KG1 (cell line): ENCODE data around the gene MYCBPAP.
A peak's percentile ranks its signal among the peaks of the same experiment; 100 is the strongest.

Experiments used
- DNase-seq: peaks from one replicate; lab custom pipeline; 2025; lab: John Stamatoyannopoulos, UW

MYCBPAP gene

DNA sequence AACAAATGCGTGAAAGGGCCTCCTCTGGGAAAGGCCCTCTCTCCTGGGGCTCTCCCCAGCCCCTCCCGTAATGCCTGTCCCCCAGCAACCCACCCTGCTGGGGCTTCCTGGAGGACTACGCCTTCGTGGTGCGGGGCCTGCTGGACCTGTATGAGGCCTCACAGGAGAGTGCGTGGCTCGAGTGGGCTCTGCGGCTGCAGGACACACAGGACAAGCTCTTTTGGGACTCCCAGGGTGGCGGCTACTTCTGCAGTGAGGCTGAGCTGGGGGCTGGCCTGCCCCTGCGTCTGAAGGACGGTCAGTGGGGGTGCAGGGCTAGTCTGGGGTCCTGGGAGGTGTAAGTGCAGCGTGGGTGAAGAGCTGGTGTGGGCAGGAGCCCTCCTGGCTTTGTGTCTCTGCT is 43.6 kb downstream of the MYCBPAP start:
- no peak for DNase-seq

DNA sequence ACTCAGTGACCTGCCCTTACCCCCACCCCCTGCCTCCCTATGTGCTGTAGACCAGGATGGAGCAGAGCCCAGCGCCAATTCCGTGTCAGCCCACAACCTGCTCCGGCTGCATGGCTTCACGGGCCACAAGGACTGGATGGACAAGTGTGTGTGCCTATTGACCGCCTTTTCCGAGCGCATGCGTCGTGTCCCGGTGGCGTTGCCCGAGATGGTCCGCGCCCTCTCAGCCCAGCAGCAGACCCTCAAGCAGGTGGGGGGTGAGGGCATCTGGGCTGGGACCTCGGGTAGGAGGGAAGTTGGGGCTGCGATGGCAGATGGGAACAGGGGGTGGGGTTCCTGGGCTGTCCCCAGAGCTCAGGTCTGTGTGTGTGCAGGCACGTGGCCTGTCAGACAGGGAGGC is 46.0 kb downstream of the MYCBPAP start:
- no peak for DNase-seq

DNA sequence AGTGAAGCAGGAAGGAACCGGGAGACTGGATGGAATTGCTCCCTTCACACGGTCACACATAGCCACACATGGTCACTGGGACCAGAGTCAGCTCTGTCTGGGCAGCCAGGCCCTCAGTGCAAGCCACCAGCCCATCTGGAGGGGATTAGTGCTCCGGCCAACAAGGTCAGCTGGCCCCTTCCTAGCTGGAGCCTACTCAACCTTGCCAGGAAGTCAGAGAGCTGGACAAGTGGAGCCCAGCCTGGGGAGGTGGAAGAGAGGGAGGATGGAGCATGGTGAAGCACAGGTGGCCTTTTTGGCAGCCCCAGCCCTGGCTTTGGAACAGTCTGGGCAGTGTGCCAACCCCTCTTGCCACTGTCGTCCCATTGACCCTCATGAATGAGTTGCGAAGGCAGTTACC is 48.6 kb downstream of the MYCBPAP start:
- DNase-seq: no peak

DNA sequence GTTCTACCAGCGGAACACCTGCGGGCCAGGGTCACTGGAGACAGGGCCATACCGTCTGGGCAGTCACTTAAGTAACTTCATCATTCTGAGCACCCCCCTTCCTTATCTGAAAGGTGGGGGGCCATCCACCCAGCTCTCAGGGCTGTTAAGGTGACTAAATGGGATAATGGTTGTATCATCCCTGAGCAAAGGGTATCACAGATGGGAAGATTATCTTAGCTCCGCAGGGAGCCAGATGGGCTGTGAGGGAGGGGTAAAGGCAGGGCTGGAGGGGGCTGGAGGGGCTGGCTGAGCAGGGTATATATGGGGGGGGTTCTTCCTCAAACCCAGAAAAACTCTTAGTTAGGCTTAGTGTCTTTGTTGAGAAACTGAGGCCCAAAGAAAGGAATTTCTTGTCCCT is 49.4 kb downstream of the MYCBPAP start:
- no peak for DNase-seq

DNA sequence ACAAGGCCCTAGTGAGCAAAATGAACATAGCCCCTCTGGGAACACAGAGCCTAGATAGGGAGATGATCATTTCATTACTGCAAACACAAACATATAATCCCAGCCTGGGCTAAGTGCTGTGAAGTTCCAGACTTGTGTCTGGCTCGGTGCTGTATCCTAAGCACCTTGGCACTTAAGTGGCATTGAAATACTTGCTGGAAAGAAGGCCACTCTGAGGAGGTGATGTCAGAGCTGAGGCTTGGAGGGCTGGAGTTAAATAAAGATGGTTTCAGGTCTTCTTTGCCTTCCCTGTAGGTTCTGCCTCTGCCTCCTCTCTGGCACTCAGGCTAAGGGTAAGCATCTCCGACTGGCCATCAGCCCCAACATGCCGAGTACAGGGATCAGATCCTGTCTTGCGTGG is 49.9 kb downstream of the MYCBPAP start:
- DNase-seq: no peak

DNA sequence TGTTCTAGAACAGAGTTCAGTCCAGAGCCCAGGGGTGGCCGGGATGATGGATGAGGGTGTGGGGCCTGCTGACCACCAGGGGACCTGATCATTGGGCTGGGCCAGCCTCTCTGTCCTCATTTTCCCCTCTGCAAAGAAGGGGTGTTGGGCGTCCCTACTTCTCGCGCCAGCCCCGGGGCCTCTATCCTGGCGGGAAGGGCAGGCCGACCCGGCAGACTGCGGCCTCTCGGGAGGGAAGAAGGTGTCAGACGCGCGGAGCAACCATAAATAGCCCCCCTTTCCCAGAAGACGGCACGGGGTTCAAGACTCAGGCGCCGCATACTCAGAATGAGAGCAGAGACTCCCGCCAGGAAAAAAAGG is 50.3 kb downstream of the MYCBPAP start:
- DNase-seq: no peak

DNA sequence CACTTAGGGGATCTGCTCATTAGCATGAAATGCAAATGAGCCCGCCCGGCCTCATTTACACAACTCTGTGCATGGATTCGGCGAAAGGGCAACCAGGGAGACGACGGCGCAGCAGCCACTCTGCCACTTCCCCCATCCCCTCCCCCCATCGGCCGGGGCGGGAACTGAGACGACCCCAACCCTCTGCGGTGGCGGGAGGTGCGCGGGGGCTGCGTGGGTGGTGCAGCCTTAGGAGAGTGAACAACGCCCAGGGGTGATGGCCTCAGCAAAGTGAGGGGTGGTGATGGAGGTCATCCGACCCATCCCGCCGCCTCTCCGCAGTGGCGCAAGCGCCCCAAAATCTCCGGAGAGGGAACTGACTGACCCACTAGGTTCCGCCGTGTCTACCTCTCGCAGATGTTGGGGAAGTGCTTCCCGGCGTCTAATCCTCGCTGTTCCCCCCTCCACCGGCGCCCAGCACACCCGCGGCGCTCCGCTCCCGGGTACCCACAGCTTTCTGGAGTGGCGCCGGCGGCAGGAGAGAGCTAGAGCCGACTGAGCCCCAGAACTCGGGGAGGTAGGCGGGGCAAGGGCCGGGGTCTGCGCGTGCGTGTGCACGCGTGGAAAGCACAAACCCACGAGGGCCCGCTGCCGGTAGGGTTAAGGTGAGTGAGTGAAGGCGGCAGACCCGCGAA is 50.8 kb downstream of the MYCBPAP start:
- no peak for DNase-seq

DNA sequence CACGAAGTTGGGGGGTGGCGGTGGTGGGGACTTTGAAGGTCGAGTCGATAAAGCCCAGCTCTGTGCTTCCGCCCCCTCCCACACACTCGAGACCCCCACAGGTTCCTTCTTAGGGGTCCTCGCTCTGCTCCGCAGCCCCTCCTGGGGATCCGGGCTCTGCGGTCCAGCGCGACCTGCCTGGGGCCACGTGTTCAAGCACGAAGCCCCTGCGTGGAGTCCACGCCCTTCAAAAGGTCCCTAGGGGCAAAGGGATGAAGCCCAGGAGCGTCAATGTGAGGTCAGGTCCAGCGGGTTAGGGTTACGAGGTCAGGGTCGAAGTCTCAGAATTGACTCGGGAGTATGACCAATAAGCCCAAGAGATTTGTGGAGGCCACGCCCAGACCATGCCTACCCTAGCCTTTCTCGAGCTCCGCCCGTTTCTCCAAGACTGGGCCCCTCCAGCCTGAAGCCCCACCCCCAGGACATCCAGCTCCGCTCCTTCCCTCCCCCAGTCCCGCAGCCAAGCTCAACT is 51.5 kb downstream of the MYCBPAP start:
- DNase-seq: no peak

DNA sequence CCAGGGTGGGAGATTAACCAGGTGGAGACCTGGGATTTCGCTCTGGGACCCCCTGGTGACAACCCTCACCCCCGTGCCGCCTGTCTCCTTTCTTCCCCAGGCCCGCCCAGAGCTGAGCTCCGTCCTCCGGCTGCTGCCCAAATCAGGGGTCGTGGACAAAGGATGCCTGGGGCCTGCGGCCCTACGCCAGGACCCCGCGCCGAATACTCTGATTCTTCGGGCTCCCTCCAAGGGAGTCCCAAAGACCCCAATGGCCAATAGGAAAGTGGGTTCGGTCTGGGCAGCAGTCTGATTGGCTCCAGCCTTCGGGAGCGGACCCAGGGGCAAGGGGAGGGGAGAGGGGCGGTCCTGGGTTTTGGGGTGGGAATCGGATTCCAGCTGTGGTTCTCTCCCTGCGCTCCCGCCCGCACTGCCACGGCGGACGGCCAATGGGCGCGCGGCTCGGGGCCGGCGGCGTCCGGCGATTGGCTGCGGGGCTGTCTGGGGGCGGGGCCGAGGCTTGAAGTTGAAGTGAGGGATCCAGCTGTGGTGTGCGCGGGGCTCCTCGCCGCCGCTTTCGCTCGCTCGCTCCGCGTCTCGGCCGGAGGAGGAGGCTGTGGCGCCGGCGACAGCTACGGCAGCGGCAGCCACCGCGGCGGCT is 52.1 kb downstream of the MYCBPAP start, which contains the start of gene CACNA1G:
CACNA1G (plus strand) TSS at position 531 of the 640 bp plus-strand sequence. CDS start 745 bp downstream, outside the sequence.
- DNase-seq: peak; percentile 37

DNA sequence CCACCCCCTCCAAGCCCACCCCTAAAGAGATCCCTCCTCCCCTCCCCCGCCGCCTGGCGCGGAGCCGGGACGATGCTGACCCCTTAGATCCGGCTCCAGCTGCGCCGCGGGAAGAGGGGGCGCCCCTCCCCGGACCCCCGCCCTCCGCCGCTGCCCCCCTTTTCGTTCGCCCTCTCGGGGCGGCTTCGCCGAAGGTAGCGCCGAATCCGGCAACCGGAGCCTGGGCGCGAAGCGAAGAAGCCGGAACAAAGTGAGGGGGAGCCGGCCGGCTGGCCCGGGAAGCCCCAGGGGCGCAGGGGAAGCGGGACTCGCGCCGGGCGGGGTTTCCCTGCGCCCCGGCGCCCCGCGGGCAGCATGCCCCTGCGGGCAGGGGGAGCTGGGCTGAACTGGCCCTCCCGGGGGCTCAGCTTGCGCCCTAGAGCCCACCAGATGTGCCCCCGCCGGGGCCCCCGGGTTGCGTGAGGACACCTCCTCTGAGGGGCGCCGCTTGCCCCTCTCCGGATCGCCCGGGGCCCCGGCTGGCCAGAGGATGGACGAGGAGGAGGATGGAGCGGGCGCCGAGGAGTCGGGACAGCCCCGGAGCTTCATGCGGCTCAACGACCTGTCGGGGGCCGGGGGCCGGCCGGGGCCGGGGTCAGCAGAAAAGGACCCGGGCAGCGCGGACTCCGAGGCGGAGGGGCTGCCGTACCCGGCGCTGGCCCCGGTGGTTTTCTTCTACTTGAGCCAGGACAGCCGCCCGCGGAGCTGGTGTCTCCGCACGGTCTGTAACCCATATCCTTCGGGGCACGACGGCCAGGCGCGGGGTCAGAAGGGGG is 52.9 kb downstream of the MYCBPAP start:
- DNase-seq: no peak

DNA sequence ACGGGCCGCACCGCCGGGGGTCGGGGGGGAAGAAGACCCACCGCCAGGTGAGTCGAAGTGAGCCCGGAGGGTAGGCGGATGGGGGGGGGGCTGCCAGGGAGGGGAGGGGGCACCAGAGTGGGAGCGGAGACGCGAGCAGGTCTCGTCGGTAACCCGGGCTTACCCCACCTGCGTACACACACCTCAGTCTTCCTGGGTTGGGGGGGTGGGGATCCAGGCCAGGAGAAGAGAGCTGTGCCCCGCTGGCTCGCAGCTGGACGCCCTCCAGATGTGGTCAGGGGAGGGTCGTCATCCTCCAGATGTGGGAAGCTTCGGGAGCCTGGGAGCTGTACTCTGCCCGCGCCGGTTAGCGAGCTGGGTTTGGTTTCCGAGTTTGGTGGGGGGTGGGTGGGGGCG is 53.5 kb downstream of the MYCBPAP start:
- no peak for DNase-seq

DNA sequence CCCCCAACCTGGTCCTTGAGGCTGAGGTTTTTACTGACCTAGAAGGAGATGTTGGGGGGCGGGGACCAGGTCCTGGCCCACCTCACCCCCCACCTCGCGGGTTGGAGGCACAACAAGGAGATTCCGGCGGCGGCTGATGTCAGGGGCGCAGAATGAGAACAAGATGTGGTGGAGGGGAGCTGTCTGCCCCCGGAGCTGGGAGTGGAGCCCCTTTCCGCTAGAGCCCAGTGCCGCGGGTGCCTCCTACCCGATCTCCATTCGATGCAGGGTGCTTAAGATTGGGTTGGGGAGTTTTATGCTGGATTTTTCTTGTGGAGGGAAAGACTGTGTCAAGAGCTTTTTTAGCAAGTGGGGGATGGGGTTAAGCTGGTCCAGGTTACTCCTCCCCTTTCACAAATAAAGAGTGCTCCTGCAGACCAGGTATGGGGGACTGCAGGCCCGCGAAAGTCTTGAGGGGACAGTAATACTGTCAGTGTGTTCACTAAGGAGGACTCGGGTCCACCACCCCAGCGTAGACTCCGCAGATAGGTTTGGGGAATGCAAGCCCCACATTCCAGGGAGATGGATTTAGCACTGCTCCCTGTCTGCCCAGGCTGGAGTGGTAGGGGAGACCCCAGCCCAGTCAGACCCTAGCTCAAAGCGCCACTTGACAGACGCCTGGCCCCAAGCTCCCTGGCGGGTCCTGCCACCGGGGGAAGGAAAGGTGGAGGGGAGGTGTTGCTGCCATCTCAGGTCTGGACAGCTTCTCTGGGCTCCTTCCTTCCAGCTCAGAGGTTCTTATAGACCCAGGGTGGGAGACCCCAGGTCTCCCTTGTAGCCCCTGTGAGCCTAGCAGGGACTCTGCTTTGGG is 54.2 kb downstream of the MYCBPAP start:
- no peak for DNase-seq

DNA sequence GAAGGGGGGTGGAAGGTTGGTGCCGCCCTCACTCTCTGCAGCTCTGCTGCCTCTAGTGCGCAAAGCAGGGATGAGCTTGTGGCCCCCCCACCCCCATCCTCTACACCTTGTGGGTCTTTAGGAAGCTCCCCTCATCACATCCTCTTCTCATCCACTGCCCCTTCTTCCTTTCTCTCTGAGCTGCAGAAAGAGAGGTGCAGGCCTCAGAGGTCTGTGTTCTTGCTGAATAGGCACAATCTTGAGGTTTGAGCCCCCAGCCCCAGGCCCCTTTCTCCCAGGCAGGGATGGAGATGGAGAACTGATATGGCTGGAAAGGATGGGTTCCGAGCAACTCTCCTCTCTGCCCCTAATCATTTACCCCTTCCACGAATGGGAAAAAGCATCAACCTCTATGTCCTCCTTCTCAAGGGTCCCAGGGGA is 54.9 kb downstream of the MYCBPAP start:
- no peak for DNase-seq

DNA sequence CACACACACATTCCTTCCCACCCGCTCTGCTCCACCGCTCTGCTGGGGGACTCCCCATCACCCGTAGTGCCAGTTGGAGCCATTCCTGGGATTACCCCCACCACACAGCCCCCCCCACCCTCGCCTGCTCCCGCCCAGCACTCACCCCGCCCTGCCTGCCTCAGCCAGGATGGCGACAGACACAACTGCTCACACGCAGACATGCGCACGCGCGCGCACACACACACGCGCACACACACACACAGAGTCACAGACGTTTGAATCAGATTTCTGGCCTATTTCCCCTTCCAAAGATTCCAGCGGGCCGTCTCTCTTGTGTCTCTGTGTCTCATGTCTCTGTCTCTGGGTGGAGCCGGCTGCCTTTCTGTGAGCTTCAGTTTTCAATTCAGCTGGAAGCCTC is 56.7 kb downstream of the MYCBPAP start:
- no peak for DNase-seq

DNA sequence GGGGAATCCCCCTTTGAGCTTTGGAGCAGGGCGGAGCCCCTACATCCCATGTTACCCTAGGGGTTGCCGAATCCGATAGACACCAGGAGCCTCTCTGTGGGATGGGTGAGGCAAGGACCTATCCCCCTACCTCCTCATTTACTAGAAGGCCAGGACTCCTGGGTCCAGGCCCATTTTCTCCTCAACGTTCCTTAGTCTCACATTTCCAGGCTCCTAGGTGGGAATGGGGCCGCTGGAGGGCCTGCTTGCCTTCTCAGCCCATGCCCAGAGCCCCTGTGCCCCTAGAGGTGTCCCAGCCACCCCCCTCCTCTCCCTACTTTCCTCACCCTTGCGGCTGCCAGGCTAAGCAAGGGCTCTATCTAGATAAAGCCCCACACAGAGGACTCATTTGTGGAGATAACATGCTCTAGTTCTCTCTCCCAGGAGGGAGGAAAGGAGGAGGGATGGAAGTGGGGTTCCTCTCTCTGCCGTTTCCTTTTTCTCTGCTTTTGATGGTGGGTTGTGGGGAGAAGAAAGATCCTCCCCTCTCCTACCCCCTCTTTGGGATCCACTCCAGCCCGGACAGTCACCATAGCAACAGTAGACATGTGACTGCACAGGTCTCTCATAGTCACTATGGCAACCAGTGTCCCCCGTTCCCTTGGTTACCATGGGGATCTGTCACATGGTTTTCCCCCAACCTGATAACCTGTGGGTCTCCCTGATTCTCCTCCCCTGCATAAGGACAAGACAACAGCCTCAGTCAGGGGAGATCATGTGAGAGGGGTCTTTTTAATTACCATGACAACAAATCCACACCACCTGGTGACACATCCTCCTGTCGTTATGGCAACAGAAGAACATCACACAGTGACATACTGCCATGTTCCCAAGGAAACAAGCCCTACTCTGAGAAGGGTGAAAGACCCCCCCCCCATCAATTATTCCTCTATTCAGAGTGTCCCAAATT is 57.4 kb downstream of the MYCBPAP start:
- DNase-seq: no peak

DNA sequence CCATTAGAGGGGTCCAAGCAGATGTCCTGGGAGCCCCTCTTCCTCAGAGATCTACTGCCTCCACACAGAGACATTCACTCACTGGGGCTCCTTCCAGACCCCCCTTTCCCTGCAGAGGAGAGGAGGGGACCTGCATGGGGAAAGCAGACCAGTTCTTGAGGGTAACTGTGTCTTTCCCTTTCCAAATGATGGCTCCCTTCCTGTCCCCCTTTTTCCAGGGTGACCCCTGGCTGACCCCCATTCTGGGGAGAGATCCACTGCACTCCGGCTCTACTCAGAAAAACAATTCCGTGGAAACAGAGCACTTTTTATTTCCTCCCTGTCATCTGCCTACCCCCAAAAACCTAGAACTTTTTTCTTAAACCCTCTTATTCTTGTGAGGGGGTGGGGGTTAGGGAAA is 58.6 kb downstream of the MYCBPAP start:
- no peak for DNase-seq

DNA sequence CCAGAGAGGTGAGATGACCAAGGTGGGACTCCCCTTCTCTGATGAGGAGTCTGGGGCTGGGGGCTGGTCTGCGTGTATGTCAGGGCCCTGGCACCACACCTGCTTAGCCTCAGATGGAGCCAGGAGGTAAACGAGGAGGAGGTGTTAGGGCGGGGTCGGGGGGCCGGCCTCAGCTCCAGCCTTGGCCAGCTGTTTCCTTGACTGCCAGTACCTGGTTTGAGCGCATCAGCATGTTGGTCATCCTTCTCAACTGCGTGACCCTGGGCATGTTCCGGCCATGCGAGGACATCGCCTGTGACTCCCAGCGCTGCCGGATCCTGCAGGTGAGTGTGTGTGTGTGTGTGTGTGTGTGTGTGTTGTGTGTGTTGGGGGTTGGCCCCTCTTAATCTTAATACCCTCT is 60.4 kb downstream of the MYCBPAP start:
- no peak for DNase-seq

DNA sequence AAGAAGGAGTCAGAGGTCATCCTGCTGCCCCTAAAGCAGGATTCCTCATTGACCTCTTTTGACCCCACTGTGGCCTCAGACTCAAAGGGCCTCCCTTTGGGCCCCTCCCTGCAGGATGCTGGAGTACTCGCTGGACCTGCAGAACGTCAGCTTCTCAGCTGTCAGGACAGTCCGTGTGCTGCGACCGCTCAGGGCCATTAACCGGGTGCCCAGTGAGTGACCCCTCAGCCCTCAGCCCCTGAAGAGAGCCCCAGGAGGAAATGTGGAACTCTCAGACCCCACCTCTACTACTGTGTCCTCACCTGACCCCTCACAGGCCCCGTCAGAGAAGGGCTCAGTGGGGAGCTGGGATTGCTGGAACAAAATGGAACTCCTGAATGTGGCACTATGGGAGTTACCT is 61.4 kb downstream of the MYCBPAP start:
- DNase-seq: no peak

DNA sequence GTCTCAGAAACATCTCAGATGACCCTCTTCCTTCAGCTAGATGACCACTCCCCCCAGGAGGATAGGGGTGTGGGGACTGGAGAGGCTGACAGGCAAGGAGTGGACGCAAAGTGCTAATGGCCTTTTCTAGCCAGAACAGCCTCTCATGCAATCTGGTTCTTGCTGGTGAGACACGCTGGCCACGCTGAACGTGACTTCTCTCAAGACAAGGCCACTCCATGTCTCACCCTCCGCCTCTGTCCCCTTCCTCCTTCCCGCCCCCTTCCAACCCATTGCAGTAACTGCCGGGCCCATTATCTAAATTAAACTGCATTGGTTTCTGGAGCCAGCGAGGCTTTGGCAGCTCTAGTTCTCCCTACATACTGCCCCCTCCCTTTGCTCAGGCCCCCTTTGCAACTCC is 61.8 kb downstream of the MYCBPAP start:
- DNase-seq: no peak

DNA sequence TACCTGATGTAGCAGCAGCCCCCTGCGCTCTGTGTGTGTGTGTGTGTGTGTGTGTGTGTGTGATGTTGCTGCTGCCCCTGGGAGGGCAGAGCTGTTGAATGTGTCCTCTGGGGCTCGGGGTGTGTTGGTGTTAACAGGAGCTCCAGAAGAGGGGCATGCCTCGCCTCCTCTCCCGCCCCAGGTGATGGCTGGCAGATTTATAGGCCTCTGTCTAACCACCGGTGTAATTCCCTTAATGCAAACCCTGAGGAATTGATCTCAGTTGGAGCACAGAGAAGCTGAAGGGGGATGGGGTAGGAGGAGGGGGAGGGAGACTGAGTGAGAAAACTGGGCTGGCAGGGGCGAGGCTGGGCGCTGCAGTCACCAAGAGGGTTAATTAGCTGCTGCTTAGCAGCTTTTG is 62.3 kb downstream of the MYCBPAP start:
- DNase-seq: no peak

DNA sequence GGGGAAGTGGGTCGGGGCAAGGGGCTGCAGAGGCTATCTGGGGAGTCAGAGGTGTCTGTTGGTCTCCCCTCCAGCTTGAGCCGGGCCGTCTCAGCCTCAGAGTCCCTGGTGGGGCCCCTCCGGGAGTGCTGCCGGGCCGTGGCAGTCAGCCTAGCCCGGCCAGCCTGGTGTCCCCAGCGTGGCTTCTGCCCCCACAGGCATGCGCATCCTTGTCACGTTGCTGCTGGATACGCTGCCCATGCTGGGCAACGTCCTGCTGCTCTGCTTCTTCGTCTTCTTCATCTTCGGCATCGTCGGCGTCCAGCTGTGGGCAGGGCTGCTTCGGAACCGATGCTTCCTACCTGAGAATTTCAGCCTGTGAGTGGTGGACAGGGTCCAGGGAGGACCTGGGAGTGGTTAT is 63.4 kb downstream of the MYCBPAP start:
- no peak for DNase-seq
